Neural cell (in vitro differentiated cells): Measurements from ENCODE around the gene NDE1. TPM values are rescaled to one million over a fixed set of nuclear protein-coding genes. Genes with fewer than 3 reads are reported as not detected.
"Not testable (repeated sequence)": the region's sequence is repeated elsewhere in the genome, so short reads cannot be mapped to it uniquely, and the experiment has no call there.

Source experiments
- H2AFZ ChIP-seq: fragments of 200-600, 300-800 bp; sonication (generic), shearing (Covaris generic); 2 replicates; pipeline ENCODE4 v1.6.0; 2014; ENCODE audit warnings: low read depth, mild to moderate bottlenecking, antibody characterized with exemption, low read length, moderate library complexity
- H3F3A ChIP-seq: fragments of 200-600 bp; shearing (Covaris generic); 2 replicates; pipeline ENCODE4 v1.6.1; 2016; ENCODE audit warnings: mild to moderate bottlenecking, moderate library complexity, mixed read lengths, antibody characterized with exemption, low read length; ENCODE audit not compliant: insufficient read depth, poor library complexity, severe bottlenecking
- H3K27ac ChIP-seq: fragments of 200-600, 300-800 bp; sonication (generic), shearing (Covaris generic); 2 replicates; pipeline ENCODE4 v1.5.1; 2014; ENCODE audit warnings: mild to moderate bottlenecking, low read length, moderate library complexity
- H3K27me3 ChIP-seq: fragments of 300-800, 200-600 bp; sonication (generic), shearing (Covaris generic); 2 replicates; pipeline ENCODE4 v1.6.0; 2014; ENCODE audit warnings: mild to moderate bottlenecking, low read depth, low read length, moderate library complexity; ENCODE audit not compliant: insufficient read depth
- H3K36me3 ChIP-seq: fragments of 300-800, 200-600 bp; sonication (generic), shearing (Covaris generic); 2 replicates; pipeline ENCODE4 v1.5.1; 2014; ENCODE audit warnings: mild to moderate bottlenecking, antibody characterized with exemption, low read length, moderate library complexity; ENCODE audit not compliant: insufficient read depth
- H3K4me2 ChIP-seq: fragments of 300-800, 200-600 bp; sonication (generic), shearing (Covaris generic); 2 replicates; pipeline ENCODE4 v1.6.0; 2014; ENCODE audit warnings: mild to moderate bottlenecking, low read length
- H3K4me3 ChIP-seq: fragments of 300-800, 200-600 bp; sonication (generic), shearing (Covaris generic); 2 replicates; pipeline ENCODE4 v1.5.1; 2014; ENCODE audit warnings: mild to moderate bottlenecking, low read length, moderate library complexity
- H3K79me2 ChIP-seq: fragments of 200-600 bp; shearing (Covaris generic); replicated peaks from 2 replicates; pipeline ENCODE4 v1.6.0; 2014; ENCODE audit warnings: mild to moderate bottlenecking, low read length, moderate library complexity; ENCODE audit not compliant: insufficient read depth
- H3K9ac ChIP-seq: fragments of 300-800, 200-600 bp; sonication (generic), shearing (Covaris generic); 2 replicates; pipeline ENCODE4 v1.6.1; 2016; ENCODE audit warnings: mild to moderate bottlenecking, low read length, mixed read lengths
- H3K9me2 ChIP-seq: fragments of 200-600 bp; shearing (Covaris generic); 2 replicates; pipeline ENCODE4 v1.6.1; 2016; ENCODE audit warnings: mild to moderate bottlenecking, low read length, mixed read lengths; ENCODE audit not compliant: insufficient read depth
- H3K9me3 ChIP-seq: fragments of 200-600, 300-800 bp; sonication (generic), shearing (Covaris generic); 2 replicates; pipeline ENCODE4 v1.6.1; 2016; ENCODE audit warnings: mild to moderate bottlenecking, mixed run types, low read length, moderate library complexity, mixed read lengths
- H4K20me1 ChIP-seq: fragments of 200-600 bp; shearing (Covaris generic); 2 replicates; pipeline ENCODE4 v1.6.1; 2016; ENCODE audit warnings: mild to moderate bottlenecking, mixed run types; ENCODE audit not compliant: insufficient read depth
- EP300 ChIP-seq: fragments of 450-650 bp; conservative IDR thresholded peaks from 2 replicates; pipeline ENCODE4 v1.6.1; 2014; ENCODE audit warnings: antibody characterized with exemption, mild to moderate bottlenecking, moderate library complexity; ENCODE audit not compliant: poor library complexity, severe bottlenecking
- EZH2 ChIP-seq: fragments of 200-600, 300-800 bp; shearing (Covaris generic), sonication (generic); IDR thresholded peaks from 2 replicates; pipeline ENCODE4 v1.6.1; 2014; ENCODE audit warnings: antibody characterized with exemption, low read length, borderline replicate concordance, mild to moderate bottlenecking; ENCODE audit not compliant: insufficient read depth, poor library complexity, severe bottlenecking
- MXI1 ChIP-seq: fragments of 450-650 bp; conservative IDR thresholded peaks from 2 replicates; pipeline ENCODE4 v1.6.1; 2014; ENCODE audit warnings: antibody characterized with exemption, mild to moderate bottlenecking; ENCODE audit not compliant: poor library complexity, severe bottlenecking
- POLR2AphosphoS5 ChIP-seq: IDR thresholded peaks from 2 replicates; pipeline ENCODE4 v1.6.1; 2012
- RAD21 ChIP-seq: fragments of 450-650 bp; conservative IDR thresholded peaks from 2 replicates; pipeline ENCODE4 v1.6.1; 2014; ENCODE audit warnings: antibody characterized with exemption, mild to moderate bottlenecking, moderate library complexity
- SMC3 ChIP-seq: fragments of 450-650 bp; conservative IDR thresholded peaks from 2 replicates; pipeline ENCODE4 v1.6.1; 2014; ENCODE audit warnings: antibody characterized with exemption, mild to moderate bottlenecking, moderate library complexity; ENCODE audit not compliant: poor library complexity
- TAF1 ChIP-seq: IDR thresholded peaks from 2 replicates; pipeline ENCODE4 v1.6.1; 2012; ENCODE audit warnings: low read depth
- polyA plus RNA-seq: library from polyadenylated mRNA; depleted of rRNA; stranded (reverse); fragments of >200 nt; gene quantifications from 2 replicates; pipeline ENCODE4 v1.2.3, GENCODE V29; 2014
- TF ChIP-seq, protein P1 (sequence below): fragments of 450-650 bp; IDR thresholded peaks from 2 replicates; pipeline ENCODE4 v1.5.1; 2014; ENCODE audit warnings: antibody characterized with exemption, mild to moderate bottlenecking, moderate library complexity; ENCODE audit not compliant: poor library complexity, severe bottlenecking
- TF ChIP-seq, protein P2 (sequence below): IDR thresholded peaks from 2 replicates; pipeline ENCODE4 v1.6.1; 2012; ENCODE audit warnings: borderline replicate concordance

The NDE1 gene
- polyA plus RNA-seq, 1 donor from 2014 or later, result not detected

DNA sequence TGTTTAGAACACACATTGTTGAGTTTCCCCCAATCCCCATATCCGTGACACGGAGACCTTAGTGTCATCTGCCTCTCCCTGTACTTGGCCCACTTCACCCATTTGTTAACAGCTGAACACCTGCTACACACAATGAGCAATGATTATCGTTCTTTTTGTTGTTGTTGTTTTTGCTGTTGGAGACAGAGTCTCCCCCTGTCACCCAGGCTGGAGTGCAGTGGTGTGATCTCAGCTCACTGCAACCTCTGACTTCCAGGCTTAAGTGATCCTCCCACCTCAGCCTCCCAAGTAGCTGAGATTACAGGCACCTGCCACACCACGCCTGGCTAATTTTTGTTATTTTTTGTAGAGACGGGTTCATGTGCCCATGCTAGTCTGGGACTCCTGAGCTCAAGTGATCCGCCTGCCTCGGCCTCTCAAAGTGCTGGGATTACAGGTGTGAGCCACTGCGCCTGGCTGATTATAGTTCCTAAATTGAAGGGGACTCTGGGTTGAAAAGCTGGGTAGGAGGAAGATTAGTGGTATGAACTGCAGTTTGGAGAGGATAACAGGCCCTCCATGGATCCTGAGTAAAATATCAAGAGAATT lies 21.6 kb downstream of the NDE1 start:
- Histone ChIP-seq H3K9ac (no peak overlapping the region), H3K79me2 (no peaks in the 10 kb centered on the region), H3K4me3 (no peak overlapping the region), H3K9me3 (no peaks in the 10 kb centered on the region), H3K27me3 (no peaks in the 10 kb centered on the region), H2AFZ (no peak overlapping the region), H4K20me1 (no peaks in the 10 kb centered on the region), H3K27ac (no peak overlapping the region), H3K36me3 (no peaks in the 10 kb centered on the region), H3K4me2 (no peak overlapping the region), H3K9me2 (no peaks in the 10 kb centered on the region), H3F3A (no peaks in the 10 kb centered on the region)
- TF ChIP-seq EP300 (no peak), EZH2 (no peak), MXI1 (no peak), RAD21 (no peak), TAF1 (no peak), SMC3 (no peak), POLR2AphosphoS5 (no peak)
- TF ChIP-seq, protein P1, sequence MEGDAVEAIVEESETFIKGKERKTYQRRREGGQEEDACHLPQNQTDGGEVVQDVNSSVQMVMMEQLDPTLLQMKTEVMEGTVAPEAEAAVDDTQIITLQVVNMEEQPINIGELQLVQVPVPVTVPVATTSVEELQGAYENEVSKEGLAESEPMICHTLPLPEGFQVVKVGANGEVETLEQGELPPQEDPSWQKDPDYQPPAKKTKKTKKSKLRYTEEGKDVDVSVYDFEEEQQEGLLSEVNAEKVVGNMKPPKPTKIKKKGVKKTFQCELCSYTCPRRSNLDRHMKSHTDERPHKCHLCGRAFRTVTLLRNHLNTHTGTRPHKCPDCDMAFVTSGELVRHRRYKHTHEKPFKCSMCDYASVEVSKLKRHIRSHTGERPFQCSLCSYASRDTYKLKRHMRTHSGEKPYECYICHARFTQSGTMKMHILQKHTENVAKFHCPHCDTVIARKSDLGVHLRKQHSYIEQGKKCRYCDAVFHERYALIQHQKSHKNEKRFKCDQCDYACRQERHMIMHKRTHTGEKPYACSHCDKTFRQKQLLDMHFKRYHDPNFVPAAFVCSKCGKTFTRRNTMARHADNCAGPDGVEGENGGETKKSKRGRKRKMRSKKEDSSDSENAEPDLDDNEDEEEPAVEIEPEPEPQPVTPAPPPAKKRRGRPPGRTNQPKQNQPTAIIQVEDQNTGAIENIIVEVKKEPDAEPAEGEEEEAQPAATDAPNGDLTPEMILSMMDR, result no peak
- TF ChIP-seq, protein P2, sequence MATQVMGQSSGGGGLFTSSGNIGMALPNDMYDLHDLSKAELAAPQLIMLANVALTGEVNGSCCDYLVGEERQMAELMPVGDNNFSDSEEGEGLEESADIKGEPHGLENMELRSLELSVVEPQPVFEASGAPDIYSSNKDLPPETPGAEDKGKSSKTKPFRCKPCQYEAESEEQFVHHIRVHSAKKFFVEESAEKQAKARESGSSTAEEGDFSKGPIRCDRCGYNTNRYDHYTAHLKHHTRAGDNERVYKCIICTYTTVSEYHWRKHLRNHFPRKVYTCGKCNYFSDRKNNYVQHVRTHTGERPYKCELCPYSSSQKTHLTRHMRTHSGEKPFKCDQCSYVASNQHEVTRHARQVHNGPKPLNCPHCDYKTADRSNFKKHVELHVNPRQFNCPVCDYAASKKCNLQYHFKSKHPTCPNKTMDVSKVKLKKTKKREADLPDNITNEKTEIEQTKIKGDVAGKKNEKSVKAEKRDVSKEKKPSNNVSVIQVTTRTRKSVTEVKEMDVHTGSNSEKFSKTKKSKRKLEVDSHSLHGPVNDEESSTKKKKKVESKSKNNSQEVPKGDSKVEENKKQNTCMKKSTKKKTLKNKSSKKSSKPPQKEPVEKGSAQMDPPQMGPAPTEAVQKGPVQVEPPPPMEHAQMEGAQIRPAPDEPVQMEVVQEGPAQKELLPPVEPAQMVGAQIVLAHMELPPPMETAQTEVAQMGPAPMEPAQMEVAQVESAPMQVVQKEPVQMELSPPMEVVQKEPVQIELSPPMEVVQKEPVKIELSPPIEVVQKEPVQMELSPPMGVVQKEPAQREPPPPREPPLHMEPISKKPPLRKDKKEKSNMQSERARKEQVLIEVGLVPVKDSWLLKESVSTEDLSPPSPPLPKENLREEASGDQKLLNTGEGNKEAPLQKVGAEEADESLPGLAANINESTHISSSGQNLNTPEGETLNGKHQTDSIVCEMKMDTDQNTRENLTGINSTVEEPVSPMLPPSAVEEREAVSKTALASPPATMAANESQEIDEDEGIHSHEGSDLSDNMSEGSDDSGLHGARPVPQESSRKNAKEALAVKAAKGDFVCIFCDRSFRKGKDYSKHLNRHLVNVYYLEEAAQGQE, result no peak

DNA sequence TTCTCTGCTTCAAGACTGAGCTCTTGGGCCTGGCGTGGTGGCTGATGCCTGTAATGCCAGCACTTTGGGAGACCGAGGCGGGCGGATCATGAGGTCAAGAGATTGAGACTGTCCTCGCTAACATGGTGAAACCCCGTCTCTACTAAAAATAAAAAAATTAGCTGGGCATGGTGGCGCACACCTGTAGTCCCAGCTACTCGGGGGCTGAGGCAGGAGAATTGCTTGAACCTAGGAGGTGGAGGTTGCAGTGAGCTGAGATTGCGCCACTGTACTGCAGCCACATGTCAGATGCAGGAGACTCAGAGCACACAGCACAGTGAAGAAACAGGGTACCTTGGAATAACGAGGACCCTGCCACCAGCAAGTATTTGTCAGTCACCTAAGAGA lies 22.1 kb downstream of the NDE1 start:
- H3K4me2 ChIP-seq, H3K27ac ChIP-seq, H3F3A ChIP-seq, H3K9me3 ChIP-seq, H3K79me2 ChIP-seq, H3K27me3 ChIP-seq, H3K9me2 ChIP-seq, H3K4me3 ChIP-seq, H4K20me1 ChIP-seq, H2AFZ ChIP-seq, H3K36me3 ChIP-seq, H3K9ac ChIP-seq: not testable (repeated sequence)
